Tibial nerve (tissue), 4 donors: ENCODE results near the gene HRH1.

Experiments
- EP300 ChIP-seq, 2 donors: sonication (generic); formaldehyde crosslinking; IDR thresholded peaks; one replicate each; pipeline ENCODE4 v1.6.1; 2017; ENCODE audit warnings: antibody characterized with exemption in 2 of 2, mild to moderate bottlenecking in 1 of 2
- TF ChIP-seq, protein P1 (sequence below), 5 experiments: fragments of 200-600 bp in 3 of 5; fragments of 450-650 bp in 2 of 5; sonication (generic) in 3 of 5; IDR thresholded peaks; one replicate each; pipeline ENCODE4 v1.5.1; 2016 to 2019; ENCODE audit warnings: antibody characterized with exemption in 5 of 5, mild to moderate bottlenecking in 3 of 5, moderate library complexity in 2 of 5

DNA sequence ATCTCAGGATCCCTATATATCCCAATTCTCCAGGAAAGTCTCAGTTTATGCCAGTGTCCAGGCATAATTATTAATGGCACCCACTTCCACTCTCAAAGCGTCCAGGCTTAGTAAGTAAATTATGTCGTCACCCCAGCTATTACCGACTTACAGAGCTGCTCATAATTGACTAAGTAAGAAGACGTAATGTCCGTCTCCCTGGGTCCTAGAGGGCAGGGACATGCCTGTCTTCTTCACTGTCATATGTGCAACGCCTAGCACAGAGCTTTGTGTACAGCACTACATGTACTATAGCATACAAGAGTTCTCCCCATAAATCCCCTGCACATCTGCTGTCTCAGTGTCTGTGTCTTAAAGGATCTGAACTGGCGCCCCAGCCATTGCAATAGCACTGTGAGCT lies 23.9 kb upstream of the HRH1 start:
- TF ChIP-seq, protein P1, sequence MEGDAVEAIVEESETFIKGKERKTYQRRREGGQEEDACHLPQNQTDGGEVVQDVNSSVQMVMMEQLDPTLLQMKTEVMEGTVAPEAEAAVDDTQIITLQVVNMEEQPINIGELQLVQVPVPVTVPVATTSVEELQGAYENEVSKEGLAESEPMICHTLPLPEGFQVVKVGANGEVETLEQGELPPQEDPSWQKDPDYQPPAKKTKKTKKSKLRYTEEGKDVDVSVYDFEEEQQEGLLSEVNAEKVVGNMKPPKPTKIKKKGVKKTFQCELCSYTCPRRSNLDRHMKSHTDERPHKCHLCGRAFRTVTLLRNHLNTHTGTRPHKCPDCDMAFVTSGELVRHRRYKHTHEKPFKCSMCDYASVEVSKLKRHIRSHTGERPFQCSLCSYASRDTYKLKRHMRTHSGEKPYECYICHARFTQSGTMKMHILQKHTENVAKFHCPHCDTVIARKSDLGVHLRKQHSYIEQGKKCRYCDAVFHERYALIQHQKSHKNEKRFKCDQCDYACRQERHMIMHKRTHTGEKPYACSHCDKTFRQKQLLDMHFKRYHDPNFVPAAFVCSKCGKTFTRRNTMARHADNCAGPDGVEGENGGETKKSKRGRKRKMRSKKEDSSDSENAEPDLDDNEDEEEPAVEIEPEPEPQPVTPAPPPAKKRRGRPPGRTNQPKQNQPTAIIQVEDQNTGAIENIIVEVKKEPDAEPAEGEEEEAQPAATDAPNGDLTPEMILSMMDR (IDR thresholded peaks at IDR 0.05): no peak
- no peak for TF ChIP-seq EP300 (IDR thresholded peaks at IDR 0.05)
